ENCODE measurements around the gene CADM1. TPM values are rescaled to one million over a fixed set of nuclear protein-coding genes. Genes with fewer than 3 reads are reported as not detected.

The CADM1 gene
- total and polyA plus RNA-seq, 2 donors (not counting 3 experiments of a cell fraction or from before 2014, with no cell fraction given), result 0.52 to 2.6 TPM

DNA sequence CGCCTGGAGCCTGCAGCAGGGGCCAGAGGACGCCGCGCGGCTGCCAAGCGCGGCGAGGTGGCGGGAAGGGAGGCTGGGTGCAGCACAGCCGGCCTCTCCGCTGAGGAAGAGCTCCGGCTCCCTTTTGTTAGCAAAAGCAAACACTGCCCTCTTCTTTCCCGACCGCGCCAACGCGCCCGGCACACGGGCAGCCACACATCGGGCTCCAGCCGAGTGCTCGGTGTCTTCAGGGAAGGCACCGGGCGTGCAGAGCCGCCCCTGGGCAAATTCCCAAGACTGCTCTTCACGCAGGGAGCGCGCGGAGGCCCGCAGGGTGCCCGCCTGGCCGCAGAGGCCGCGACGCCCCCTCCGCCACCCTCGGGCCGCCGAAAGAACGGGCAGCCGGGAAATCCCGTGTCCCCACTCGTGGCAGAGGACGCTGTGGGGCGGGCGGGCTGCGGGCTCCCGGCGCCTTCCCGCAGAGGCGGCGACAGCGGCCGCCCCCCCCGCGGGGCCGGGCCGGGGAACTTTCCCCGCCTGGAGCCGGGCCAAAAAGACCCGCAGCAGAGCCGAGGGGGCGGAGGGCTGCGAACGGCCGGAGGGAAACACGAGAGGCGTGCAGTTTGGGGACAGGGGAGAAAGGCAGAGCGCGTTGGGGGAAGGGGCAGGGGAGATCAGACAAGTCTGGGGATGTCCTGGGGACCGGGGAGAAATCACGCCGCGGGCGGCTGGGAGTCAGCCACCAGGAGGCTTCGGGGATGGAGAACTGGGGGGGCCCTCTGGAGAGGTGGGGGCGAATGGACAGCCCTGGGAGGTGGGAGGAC, 931 bp downstream of the CADM1 start:
- CTCF ChIA-PET, result interaction anchor here (1.0 kb wide), 1 partner anchor 168 kb away, joined by 3 read pairs; no protein-coding TSS in a partner anchor
- intact Hi-C loops (cut with micrococcal nuclease), result loop anchor here (2.0 to 10.0 kb wide), 3 partner anchors 168 to 1218 kb away; no protein-coding TSS in a partner anchor
- dilution Hi-C loops (cut with MboI; ENCODE audit: extremely low pct_ligation_motif_present, low sequenced_read_pairs), result no loop called here
- H3K79me2 ChIP-seq (ENCODE audit: control insufficient read depth, insufficient read depth, low read length), result no peaks in the 10 kb centered on the region
- no TSS peak for BruUV-seq (replicated peaks)
- peak overlapping the region; percentile 39 for H3K4me2 ChIP-seq (ENCODE audit: insufficient read depth, low read length)
- peaks cover 9% of the 10 kb centered on the region for H3K4me1 ChIP-seq (ENCODE audit: control insufficient read depth, extremely low read depth, insufficient read depth, low read length)
- no peaks in the 10 kb centered on the region for H3K9me1 ChIP-seq (replicated peaks; ENCODE audit: control insufficient read depth, extremely low read depth, insufficient read depth, low read length)
- TF ChIP-seq EZH2 (IDR thresholded peaks at IDR 0.05; ENCODE audit: borderline replicate concordance, low read depth, low read length, severe bottlenecking) (peak; percentile 75), GATA2 (IDR thresholded peaks at IDR 0.05; ENCODE audit: insufficient read depth, insufficient read length, low read depth, low read length) (no peak)
- no peaks in the 10 kb centered on the region for H3K9me3 ChIP-seq (replicated peaks; ENCODE audit: control insufficient read depth, insufficient read depth, low read length)
- H3K9ac ChIP-seq (replicated peaks; ENCODE audit: extremely low read depth, insufficient read depth, low read length), result no peak overlapping the region
- no peaks in the 10 kb centered on the region for H4K20me1 ChIP-seq (replicated peaks; ENCODE audit: control insufficient read depth, extremely low read depth, insufficient read depth, low read length)
- peaks cover 16 to 39% of the 10 kb centered on the region in 2 experiments for H3K27me3 ChIP-seq (ENCODE audit: control insufficient read depth in 2 of 2, insufficient read depth in 2 of 2, low read length in 2 of 2)
- no peak overlapping the region for H3K27ac ChIP-seq (ENCODE audit: insufficient read depth, low read depth, low read length)
- peak; percentile 22 for DNase-seq (ENCODE audit: low read depth, low spot score)
- peak overlapping the region; percentile 31 for H2AFZ ChIP-seq (ENCODE audit: low read depth, low read length)
- no peaks in the 10 kb centered on the region for H3K36me3 ChIP-seq (ENCODE audit: control insufficient read depth in 2 of 2, extremely low read depth in 1 of 2, insufficient read depth in 2 of 2, low read length in 2 of 2)
- no peak for FAIRE-seq
- peak overlapping the region in 2 of 3 experiments; percentile 17 to 41 for H3K4me3 ChIP-seq (replicated peaks in 1 of 3; ENCODE audit: insufficient read depth in 1 of 3, low read depth in 1 of 3, low read length in 3 of 3)
- POLR2A ChIA-PET, result interaction anchor here (0.6 kb wide), 1 partner anchor 10 kb away, joined by 3 read pairs; no protein-coding TSS in a partner anchor

- H3K27me3 ChIP-seq (ENCODE audit: control insufficient read depth in 2 of 2, insufficient read depth in 2 of 2, low read length in 2 of 2), result peaks cover 16 to 39% of the 10 kb centered on the region in 2 experiments
- no peak overlapping the region for H3K27ac ChIP-seq (ENCODE audit: insufficient read depth, low read depth, low read length)
- DNase-seq (ENCODE audit: low read depth, low spot score), result no peak
- no peak overlapping the region for H3K9ac ChIP-seq (replicated peaks; ENCODE audit: extremely low read depth, insufficient read depth, low read length)
- peak overlapping the region in 1 of 3 experiments; percentile 41 for H3K4me3 ChIP-seq (replicated peaks in 1 of 3; ENCODE audit: insufficient read depth in 1 of 3, low read depth in 1 of 3, low read length in 3 of 3)
- dilution Hi-C loops (cut with MboI; ENCODE audit: extremely low pct_ligation_motif_present, low sequenced_read_pairs), result no loop called here
- intact Hi-C loops (cut with micrococcal nuclease), result loop anchor here (2.0 to 10.0 kb wide), 3 partner anchors 168 to 1218 kb away; no protein-coding TSS in a partner anchor
- ChIA-PET POLR2A (interaction anchor here (0.6 kb wide), 1 partner anchor 10 kb away, joined by 3 read pairs; no protein-coding TSS in a partner anchor), CTCF (interaction anchor here (1.0 kb wide), 1 partner anchor 167 kb away, joined by 3 read pairs; no protein-coding TSS in a partner anchor)
- no peak for FAIRE-seq
- H3K4me1 ChIP-seq (ENCODE audit: control insufficient read depth, extremely low read depth, insufficient read depth, low read length), result peaks cover 9% of the 10 kb centered on the region
- H3K9me1 ChIP-seq (replicated peaks; ENCODE audit: control insufficient read depth, extremely low read depth, insufficient read depth, low read length), result no peaks in the 10 kb centered on the region
- no peaks in the 10 kb centered on the region for H4K20me1 ChIP-seq (replicated peaks; ENCODE audit: control insufficient read depth, extremely low read depth, insufficient read depth, low read length)
- BruUV-seq (replicated peaks), result no TSS peak
- no peak for TF ChIP-seq POLR2AphosphoS5 (IDR thresholded peaks at IDR 0.05; ENCODE audit: insufficient read depth, low read depth, low read length)
- peak; percentile 83 for TF ChIP-seq EZH2 (IDR thresholded peaks at IDR 0.05; ENCODE audit: borderline replicate concordance, low read depth, low read length, severe bottlenecking)
- no peak for TF ChIP-seq GATA2 (IDR thresholded peaks at IDR 0.05; ENCODE audit: insufficient read depth, insufficient read length, low read depth, low read length)
- no peaks in the 10 kb centered on the region for H3K79me2 ChIP-seq (ENCODE audit: control insufficient read depth, insufficient read depth, low read length)
- peak overlapping the region; percentile 39 for H3K4me2 ChIP-seq (ENCODE audit: insufficient read depth, low read length)
- no peaks in the 10 kb centered on the region for H3K36me3 ChIP-seq (ENCODE audit: control insufficient read depth in 2 of 2, extremely low read depth in 1 of 2, insufficient read depth in 2 of 2, low read length in 2 of 2)
- no peaks in the 10 kb centered on the region for H3K9me3 ChIP-seq (replicated peaks; ENCODE audit: control insufficient read depth, insufficient read depth, low read length)
- no peak overlapping the region for H2AFZ ChIP-seq (ENCODE audit: low read depth, low read length)
These were observed 1.6 kb downstream of the CADM1 start for GRCh38 chr11:115502636-115503082.
